HUDEP-2 (cell line): ENCODE measurements around the gene ZNF763.
"Not testable (repeated sequence)": the region's sequence is repeated elsewhere in the genome, so short reads cannot be mapped to it uniquely, and the experiment has no call there.

Source experiments
- DNase-seq, 76 experiments: peaks; one replicate each; lab custom pipeline; 2025; ENCODE audit not compliant: unreplicated experiment in 76 of 76; lab: John Stamatoyannopoulos, UW

Gene ZNF763

DNA sequence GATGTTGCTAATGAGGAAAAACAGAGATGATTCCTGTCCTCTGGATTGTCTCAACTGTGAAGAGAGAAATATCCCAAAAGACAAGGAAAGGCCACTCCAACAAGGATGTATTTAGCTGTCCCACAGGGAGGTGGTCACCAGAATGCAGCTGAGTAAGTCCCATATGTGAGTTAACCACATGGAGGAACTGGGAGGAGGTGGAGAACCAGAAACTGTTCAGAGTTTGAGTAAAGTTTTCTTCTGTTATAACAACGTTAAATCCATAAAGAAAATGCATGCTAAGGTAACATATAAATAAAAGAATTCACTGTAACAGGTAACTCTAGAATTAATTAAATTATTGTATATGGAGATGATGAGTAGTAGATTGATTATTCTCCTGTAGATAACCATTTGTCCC is 5.3 kb downstream of the ZNF763 start:
- DNase-seq = no peak

DNA sequence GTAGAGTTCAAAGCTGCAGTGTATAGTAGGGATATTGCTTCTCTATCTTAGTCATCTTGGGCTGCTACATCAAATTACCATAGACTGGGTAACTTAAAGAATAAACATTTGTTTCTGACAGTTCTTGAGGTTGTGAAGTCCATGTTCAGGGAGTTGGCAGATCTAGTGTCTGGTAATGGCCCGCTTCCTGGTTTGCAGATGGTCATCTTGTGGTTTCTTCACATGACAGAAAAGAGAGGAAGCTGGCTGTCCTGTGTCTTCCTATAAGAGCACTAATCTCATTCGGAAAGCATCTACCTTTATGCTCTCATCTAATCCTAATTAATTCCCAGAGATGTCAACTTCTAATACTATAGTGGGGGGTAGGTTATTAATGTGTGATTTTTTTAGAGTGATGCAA is 6.2 kb downstream of the ZNF763 start:
- DNase-seq = no peak

DNA sequence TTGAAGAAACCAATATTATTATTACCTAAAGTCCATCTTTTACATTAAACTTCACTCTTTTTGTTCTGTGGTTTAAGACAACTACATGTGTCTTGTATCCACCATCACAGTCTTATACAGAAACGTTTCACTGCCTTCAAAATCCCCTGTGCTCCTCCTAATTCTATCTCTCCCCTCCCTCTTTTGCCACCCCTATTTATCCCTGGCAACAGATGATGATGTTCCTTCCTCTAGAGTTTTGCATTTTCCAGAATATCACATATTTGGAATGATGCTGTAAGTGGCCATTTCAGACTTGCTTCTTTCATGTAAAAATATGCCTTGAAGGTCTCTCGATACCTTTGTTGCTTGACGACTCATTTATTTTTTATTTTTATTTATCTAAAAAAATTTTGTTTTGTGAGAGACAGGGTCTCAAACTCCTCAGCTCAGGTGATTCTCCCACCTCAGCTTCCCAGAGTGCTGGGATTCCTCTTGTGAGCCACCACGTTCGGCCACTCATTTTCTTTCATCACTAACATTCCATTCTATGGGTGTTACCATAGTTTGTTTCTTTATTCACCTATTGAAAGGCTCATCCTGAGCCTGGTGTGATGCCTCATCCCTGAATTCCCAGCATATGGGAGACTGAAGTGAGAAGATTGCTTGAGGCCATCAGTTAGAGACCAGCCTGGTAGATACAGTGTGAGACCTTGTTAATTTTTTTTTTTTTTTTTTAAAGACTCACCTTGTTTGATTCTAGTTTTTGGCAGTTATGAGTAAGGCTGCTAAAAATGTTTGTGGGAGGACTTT is 8.4 kb downstream of the ZNF763 start:
- DNase-seq = no peak

DNA sequence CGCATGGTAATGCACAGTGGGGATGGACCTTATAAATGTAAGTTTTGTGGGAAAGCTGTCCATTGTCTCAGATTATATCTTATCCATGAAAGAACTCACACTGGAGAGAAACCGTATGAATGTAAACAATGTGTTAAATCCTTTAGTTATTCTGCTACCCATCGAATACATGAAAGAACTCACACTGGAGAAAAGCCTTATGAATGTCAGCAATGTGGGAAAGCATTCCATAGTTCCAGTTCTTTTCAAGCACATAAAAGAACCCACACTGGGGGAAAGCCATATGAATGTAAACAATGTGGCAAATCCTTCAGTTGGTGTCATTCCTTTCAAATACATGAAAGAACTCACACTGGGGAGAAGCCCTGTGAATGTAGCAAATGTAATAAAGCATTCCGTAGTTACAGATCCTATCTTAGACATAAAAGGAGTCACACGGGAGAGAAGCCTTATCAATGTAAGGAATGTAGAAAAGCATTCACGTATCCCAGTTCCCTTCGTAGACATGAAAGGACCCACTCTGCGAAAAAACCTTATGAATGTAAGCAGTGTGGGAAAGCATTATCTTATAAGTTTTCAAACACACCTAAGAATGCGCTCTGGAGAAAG is 13.8 kb downstream of the ZNF763 start:
- DNase-seq = no peak

DNA sequence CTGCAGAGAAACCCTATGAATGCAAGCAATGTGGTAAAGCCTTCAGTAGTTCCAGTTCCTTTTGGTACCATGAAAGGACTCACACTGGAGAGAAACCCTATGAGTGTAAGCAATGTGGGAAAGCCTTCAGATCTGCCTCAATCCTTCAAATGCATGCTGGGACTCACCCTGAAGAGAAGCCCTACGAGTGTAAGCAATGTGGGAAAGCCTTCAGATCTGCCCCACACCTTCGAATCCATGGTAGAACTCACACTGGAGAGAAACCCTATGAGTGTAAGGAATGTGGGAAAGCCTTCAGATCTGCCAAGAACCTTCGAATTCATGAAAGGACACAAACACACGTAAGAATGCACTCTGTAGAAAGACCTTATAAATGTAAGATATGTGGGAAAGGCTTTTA is 14.7 kb downstream of the ZNF763 start:
- no peak for DNase-seq

DNA sequence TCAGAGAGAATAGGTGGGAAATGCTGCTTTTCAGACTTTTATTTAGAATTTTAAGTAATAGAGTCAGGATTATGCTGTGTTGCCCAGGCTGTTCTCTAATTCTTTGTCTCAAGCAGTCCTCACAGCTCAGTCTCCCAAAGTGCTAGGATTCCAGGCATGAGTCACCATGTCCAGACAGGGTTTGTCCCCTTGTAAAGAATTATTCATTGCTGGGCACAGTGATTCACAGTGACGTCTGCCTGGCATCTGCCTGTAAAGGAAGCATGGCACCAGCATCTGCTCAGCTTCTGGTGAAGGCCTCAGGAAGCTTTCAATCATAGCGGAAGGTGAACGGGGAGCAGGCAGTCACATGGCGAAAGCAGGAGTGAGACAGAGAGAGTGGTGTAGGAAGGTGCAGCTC is 17.7 kb downstream of the ZNF763 start:
- DNase-seq = no peak

DNA sequence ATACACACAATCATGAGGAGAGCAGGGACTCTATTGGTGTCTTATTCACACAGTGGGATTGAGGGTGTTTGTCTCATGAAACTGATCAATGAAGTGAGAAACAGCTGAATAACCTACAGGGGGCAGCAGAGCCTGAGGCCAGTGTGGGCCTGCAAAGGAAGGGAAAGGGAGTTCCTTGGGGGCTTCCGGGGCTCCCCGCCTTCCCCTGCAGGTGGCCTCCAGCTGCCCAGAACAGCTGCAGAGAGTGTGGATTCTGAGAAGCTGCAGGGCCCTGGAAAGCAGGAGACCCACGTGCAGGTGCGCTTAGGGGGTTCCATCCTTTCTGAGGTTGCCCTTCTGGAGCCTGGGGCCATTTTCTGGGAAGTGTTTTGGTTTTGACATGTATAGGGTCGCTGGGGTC is 20.1 kb downstream of the ZNF763 start:
- peak in 4 of 76 experiments; percentile 1 to 9 (median 6) for DNase-seq

DNA sequence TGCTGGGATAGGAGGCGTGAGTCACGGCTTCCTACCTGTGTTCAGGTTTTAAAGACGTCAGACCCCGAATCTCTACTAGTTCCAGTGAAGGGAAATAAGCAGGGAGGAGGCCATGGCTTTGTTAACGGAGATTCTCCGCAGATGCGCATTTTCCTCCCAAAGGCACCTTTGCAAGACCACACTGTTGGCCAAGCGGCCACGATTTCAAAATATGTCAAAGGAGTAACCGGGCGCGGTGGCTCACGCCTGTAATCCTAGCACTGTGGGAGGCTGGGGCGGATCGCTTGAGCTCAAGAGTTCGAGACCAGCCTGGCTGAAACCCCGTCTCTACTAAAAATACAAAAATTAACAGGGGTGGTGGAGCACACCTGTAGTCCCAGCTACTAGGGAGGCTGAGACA is 21.9 kb downstream of the ZNF763 start:
- no peak for DNase-seq

DNA sequence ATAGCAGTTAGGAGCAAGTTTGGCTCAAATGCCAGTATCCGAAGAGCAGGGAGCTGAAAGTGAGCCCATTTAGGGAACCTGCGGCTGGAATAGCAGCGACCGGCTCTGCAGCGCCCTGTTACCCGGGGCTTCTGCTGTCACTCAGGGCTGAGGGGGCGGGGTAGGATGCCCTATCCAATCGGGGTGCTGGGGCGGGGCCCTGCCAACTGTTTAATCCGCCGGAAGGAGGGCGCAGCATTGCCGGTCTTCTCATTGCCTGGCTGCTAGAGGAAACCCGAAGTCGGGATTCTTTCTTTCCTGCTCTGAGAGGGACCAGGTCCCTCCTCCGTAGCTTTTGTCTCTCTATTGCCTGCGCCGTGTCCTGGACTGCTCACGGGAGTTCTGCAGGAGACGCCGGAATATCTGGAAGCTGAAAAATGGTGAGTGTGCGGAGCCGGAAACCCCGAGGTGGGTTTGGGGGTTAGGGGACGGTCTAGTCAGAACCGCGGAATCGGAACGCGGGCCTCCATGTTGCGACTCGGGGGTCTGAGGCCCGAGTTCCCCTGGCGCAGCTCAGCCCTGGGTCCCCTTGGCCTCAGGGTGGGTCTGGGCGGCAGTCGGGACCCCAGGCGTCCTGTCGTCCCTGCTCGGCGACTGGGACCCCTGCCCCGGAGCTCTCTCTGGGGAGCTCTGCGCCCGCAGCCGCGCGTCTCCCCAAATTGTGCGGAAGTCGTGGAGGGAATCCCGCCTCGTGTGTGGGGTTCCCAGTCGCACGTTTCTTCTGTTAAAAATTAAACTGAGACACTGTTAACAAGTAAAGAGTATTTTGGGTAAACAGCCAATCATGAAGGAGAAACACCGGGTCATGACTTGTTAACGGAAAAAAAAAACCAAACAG is 22.8 kb downstream of the ZNF763 start:
- DNase-seq = peak in 75 of 76 experiments; percentile 57 to 99 (median 94)

DNA sequence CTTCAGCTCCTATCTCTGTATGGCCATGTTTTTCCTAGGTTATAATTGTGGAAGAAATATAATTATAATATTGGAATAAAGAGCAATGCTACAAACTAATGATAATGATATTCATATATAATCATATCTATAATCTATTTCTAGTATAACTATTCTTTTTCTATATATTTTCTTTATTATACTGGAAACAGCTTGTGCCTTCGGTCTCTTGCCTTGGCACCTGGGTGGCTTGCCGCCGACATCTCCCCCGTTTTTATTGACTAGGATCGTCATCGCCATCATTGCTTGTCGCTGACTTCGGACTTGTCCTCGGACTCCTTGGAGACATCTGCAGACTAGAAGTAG is 24.2 kb downstream of the ZNF763 start:
- no peak for DNase-seq

DNA sequence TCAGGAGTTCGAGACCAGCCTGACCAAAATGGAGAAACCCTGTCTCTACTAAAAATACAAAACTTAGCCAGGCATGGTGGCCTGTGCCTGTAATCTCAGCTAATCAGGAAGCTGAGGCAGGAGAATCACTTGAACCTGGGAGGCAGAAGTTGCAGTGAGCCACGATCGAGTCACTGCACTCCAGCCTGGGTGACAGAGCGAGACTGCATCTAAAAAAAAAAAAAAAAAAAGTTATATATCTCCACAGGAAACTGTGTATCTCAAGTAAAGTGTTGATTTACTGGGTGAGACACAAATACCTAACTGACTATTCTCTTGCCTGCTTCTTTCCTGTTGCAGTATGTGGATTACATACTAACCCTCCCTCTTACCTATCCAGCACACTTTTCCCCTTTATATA is 27.1 kb downstream of the ZNF763 start:
- DNase-seq = not testable (repeated sequence)

DNA sequence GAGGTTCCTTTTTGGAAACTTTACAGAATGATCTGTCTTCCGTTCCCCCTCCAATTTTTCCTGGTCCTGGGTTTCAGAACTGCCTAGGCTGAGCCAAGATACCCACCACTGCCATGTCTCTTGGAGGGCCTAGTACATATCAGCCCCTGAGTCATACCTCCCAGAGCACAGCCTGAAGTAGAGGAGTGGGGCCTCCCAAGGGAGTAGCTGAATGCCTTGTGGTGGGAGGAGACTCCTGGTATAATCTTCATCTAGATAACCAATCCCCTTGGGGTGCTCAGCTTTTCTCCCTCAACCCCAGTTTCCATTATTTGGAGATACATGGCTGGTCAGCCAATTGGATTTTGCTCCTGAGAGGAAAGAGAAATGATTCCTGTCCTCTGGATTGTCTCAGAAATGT is 30.3 kb downstream of the ZNF763 start:
- peak in 2 of 76 experiments; percentile 2 to 7 for DNase-seq

DNA sequence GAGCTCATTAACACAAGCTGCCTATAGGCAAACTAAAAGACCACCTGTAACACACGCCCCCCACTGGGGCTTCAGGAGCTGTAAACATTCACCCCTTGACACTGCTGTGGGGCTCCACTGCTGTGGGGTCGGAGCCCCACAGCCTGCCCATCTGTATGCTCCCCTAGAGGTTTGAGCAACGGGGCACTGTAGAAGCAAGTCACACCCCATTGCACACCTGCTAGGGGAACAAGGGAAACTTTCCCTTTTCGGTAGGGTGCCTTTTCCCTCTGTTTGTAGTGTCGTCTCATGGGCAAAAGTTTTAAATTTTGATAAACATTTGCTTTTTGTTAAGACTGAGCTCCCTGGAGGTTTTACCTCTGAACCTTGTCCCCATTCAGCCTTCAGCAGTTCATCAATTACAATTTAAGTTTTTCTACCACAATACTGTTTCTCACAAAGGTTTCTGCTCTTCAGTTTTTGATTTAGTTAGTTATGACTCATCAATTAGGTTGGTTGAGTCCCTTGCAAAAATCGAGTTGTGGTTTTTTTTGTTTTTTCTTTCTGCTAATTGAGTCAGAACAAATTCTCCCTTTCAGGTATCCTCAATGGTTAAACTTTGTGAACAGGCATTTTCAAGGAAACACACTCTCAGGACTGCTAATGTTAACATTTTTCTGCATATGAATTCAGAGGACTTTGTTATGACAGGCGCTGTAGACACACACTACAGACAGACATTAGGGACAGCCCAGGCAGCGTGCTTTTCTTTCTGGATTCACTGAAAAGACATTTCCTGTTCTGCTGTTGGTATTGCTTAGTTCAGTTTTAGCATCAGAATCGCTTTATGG is 35.5 kb downstream of the ZNF763 start:
- DNase-seq = no peak

DNA sequence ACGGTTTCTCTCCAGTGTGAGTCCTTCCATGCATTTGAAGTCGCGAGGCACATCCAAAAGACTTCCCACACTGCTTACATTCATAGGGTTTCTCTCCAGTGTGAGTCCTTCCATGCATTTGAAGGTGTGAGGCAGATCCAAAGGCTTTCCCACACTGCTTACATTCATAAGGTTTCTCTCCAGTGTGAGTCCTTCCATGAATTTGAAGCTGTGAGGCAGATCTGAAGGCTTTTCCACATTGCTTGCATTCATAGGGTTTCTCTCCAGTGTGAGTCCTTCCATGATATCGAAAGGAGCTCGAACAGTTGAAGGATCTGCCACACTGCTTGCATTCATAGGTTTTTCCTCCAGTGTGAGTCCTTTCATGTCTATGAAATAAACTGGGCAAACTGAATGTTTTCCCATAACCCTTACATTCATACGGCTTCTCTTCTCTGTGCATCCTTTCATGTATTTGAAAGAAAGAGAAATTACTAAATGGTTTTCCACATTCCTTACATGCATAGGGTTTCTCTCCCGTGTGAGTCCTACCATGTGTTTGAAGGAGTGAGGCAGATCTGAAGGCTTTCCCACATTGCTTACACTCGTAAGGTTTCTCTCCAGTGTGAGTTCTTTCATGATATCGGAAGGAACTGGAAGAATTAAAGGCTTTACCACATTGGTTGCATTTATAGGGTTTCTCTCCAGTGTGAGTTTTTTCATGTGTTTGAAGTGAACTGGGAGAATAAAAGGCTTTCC is 50.3 kb downstream of the ZNF763 start:
- DNase-seq = no peak

DNA sequence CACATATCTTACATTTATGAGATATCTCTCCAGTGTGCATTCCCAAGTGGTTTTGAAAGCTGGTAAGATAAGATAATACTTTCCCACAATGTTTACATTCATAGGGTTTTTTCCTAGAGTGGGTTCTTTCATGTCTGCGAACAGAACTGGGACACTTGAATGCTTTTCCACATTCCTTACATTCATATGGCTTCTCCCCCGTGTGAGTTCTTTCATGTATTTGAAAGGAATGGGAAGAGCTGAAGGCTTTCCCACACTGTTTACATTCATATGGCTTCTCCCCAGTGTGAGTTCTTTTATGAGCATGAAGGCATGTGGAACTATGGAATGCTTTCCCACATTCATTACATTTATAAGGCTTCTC is 50.9 kb downstream of the ZNF763 start:
- DNase-seq = no peak
